HepG2 (cell line): Measurements from ENCODE around the gene ZNF184. TPM values are rescaled to one million over a fixed set of nuclear protein-coding genes. Genes with fewer than 3 reads are reported as not detected.

Source experiments
- HES4 ChIP-seq: sonication (generic); formaldehyde crosslinking; IDR thresholded peaks from 2 replicates; pipeline ENCODE4 v1.9.0; 2021; ENCODE audit warnings: mild to moderate bottlenecking, missing genetic modification reagents, borderline replicate concordance
- KAT8 ChIP-seq: IDR thresholded peaks from 2 replicates; pipeline ENCODE4 v1.6.1; 2016; ENCODE audit warnings: missing genetic modification reagents, missing compliant biosample characterization
- KMT2A ChIP-seq: sonication (generic); formaldehyde crosslinking; IDR thresholded peaks from 2 replicates; pipeline ENCODE4 v1.4.0; 2020; ENCODE audit warnings: missing genetic modification reagents
- MED1 ChIP-seq: sonication (generic); formaldehyde crosslinking; IDR thresholded peaks from 2 replicates; pipeline ENCODE4 v1.4.0; 2020; ENCODE audit warnings: missing genetic modification reagents
- MXI1 ChIP-seq: IDR thresholded peaks from 3 replicates; pipeline ENCODE4 v1.6.1; 2012; ENCODE audit warnings: low read depth, low read length, inconsistent platforms, borderline replicate concordance
- MYC ChIP-seq: sonication (generic); formaldehyde crosslinking; IDR thresholded peaks from 2 replicates; pipeline ENCODE4 v1.9.0; 2021; ENCODE audit warnings: missing genetic modification reagents, borderline replicate concordance
- NFAT5 ChIP-seq: sonication (generic); formaldehyde crosslinking; IDR thresholded peaks from 2 replicates; pipeline ENCODE4 v1.4.0; 2020; ENCODE audit warnings: missing genetic modification reagents
- RAD51 ChIP-seq: fragments of 450-650 bp; IDR thresholded peaks from 2 replicates; pipeline ENCODE4 v1.6.1; 2016; ENCODE audit warnings: borderline replicate concordance
- SMAD9 ChIP-seq: sonication (generic); formaldehyde crosslinking; IDR thresholded peaks from 2 replicates; pipeline ENCODE4 v1.5.1; 2020; ENCODE audit warnings: mild to moderate bottlenecking, missing genetic modification reagents
- USF2 ChIP-seq, 2 experiments: sonication (generic) in 1 of 2; formaldehyde crosslinking in 1 of 2; IDR thresholded peaks; 2 replicates each; pipeline versions ENCODE4 v1.5.1 to v1.6.1; 2011 to 2020; ENCODE audit warnings: borderline replicate concordance in 1 of 2, low read depth in 1 of 2, low read length in 1 of 2, mild to moderate bottlenecking in 1 of 2, missing genetic modification reagents in 1 of 2, moderate library complexity in 1 of 2
- ZFP36L1 ChIP-seq: sonication (generic); formaldehyde crosslinking; IDR thresholded peaks from 2 replicates; pipeline ENCODE4 v1.8.0; 2022; ENCODE audit warnings: mild to moderate bottlenecking, missing genetic modification reagents, moderate library complexity
- ZNF180 ChIP-seq: sonication (generic); formaldehyde crosslinking; IDR thresholded peaks from 2 replicates; pipeline ENCODE4 v1.4.0; 2020; ENCODE audit warnings: low read depth, missing genetic modification reagents, borderline replicate concordance
- ZNF280B ChIP-seq: sonication (generic); formaldehyde crosslinking; IDR thresholded peaks from 2 replicates; pipeline ENCODE4 v1.5.0; 2020; ENCODE audit warnings: missing genetic modification reagents, mild to moderate bottlenecking, borderline replicate concordance
- ZNF326 ChIP-seq: sonication (generic); formaldehyde crosslinking; IDR thresholded peaks from 2 replicates; pipeline ENCODE4 v1.4.0; 2020; ENCODE audit warnings: missing genetic modification reagents, borderline replicate concordance
- ZNF350 ChIP-seq: sonication (generic); formaldehyde crosslinking; IDR thresholded peaks from 2 replicates; pipeline ENCODE4 v1.4.0; 2020; ENCODE audit warnings: mild to moderate bottlenecking, low read depth, missing genetic modification reagents, borderline replicate concordance
- ZNF558 ChIP-seq: sonication (generic); formaldehyde crosslinking; IDR thresholded peaks from 2 replicates; pipeline ENCODE4 v1.9.0; 2022; ENCODE audit warnings: mild to moderate bottlenecking, missing genetic modification reagents, borderline replicate concordance
- ZNF672 ChIP-seq: sonication (generic); formaldehyde crosslinking; IDR thresholded peaks from 2 replicates; pipeline ENCODE4 v1.8.1; 2022; ENCODE audit warnings: missing genetic modification reagents
- ZNF761 ChIP-seq: sonication (generic); formaldehyde crosslinking; conservative IDR thresholded peaks from 2 replicates; pipeline ENCODE4 v1.4.0; 2020; ENCODE audit warnings: mild to moderate bottlenecking, missing genetic modification reagents
- polyA plus RNA-seq, 8 experiments: library from polyadenylated mRNA; depleted of rRNA in 3 of 8; stranded (reverse) in 7 of 8; unstranded in 1 of 8; fragments of >200 nt; fragmentation: Illumina TruSeq in 4 of 8; extraction: Trizol in 4 of 8; gene quantifications; 2 replicates each; pipeline versions ENCODE4 v1.2.1 to v1.2.3, GENCODE V29; 2011 to 2016; ENCODE audit warnings: low read depth in 4 of 8, missing spikeins in 1 of 8, mixed read lengths in 1 of 8; ENCODE audit not compliant: insufficient read depth in 1 of 8
- total RNA-seq, 5 experiments: library from RNA; depleted of rRNA; stranded (reverse); fragments of >200 nt; fragmentation: Illumina TruSeq; extraction: Trizol; gene quantifications; 2 replicates each; pipeline ENCODE4 v1.2.3, GENCODE V29; 2016; ENCODE audit warnings: low read depth in 1 of 5

The ZNF184 gene
- total and polyA plus RNA-seq, 2 of the 13 experiments (the other 11 are each of a cell fraction or from before 2014, with no cell fraction given) = 2.1 to 10.1 TPM

- TF ChIP-seq ZNF280B (CRISPR knock-in tag) = no peak
- TF ChIP-seq ZNF761 (CRISPR knock-in tag) = peak; percentile 62; the same call in 1 of the 2 replicates
- no peak for TF ChIP-seq HES4 (CRISPR knock-in tag)
- TF ChIP-seq SMAD9 (CRISPR knock-in tag) = no peak
- no peak for TF ChIP-seq MYC (CRISPR knock-in tag)
- TF ChIP-seq KAT8 (CRISPR knock-in tag) = peak; percentile 86; the same call in 1 of the 2 replicates
- TF ChIP-seq MXI1 = peak; percentile 64; the same call in 1 of the 3 replicates
- TF ChIP-seq ZNF558 (CRISPR knock-in tag) = peak; percentile 77; the same call in 1 of the 2 replicates
- peak; percentile 57; the same call in 1 of the 2 replicates for TF ChIP-seq KMT2A
- no peak; the same call in 1 of the 2 replicates for TF ChIP-seq ZNF350
- no peak for TF ChIP-seq ZNF326 (CRISPR knock-in tag)
- TF ChIP-seq RAD51 = no peak
- TF ChIP-seq ZNF180 (CRISPR knock-in tag) = no peak
- no peak for TF ChIP-seq USF2 (IDR thresholded peaks at IDR 0.05; ENCODE audit: low read depth, low read length)
- TF ChIP-seq USF2 (CRISPR knock-in tag; IDR thresholded peaks at IDR 0.05; ENCODE audit: borderline replicate concordance) = no peak
- TF ChIP-seq MED1 (CRISPR knock-in tag) = peak; percentile 82
- TF ChIP-seq NFAT5 (CRISPR knock-in tag) = no peak
- TF ChIP-seq ZNF672 (CRISPR knock-in tag) = no peak
- peak; percentile 77; the same call in 1 of the 2 replicates for TF ChIP-seq ZFP36L1 (CRISPR knock-in tag)
Measured at GRCh38 chr6:27479319-27480182, 6.6 kb upstream of the ZNF184 start (continued).
